GM18517 (cell line): Measurements from ENCODE around the gene CSPG4.
"Not testable (repeated sequence)": the region's sequence is repeated elsewhere in the genome, so short reads cannot be mapped to it uniquely, and the experiment has no call there.

Source experiments
- ATAC-seq: cut with Tn5 transposase; IDR thresholded peaks from one replicate; pipeline ENCODE4 v1.9.1; 2021; ENCODE audit warnings: mild to moderate bottlenecking, moderate library complexity; ENCODE audit not compliant: unreplicated experiment

Gene CSPG4

DNA sequence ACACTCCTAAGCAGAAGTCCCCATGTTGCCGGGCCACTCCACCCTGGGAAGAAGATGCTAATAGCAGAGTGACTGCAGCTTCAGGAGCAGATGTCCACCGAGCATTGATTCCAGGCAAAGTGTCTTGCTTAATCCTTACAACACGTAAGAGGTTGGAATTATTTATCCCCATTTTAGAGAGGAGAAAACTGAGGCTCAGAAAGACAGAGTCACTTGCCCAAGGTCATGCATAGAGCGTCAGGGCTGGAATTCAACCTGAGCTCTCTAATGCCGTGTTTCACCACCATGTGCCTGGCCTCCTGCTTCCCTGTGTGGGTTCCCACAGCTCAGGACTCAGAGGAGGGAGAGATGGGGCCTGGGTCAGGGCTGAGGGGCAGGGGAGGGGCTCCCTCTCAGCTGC lies 7.3 kb downstream of the CSPG4 start:
- ATAC-seq = not testable (repeated sequence)

DNA sequence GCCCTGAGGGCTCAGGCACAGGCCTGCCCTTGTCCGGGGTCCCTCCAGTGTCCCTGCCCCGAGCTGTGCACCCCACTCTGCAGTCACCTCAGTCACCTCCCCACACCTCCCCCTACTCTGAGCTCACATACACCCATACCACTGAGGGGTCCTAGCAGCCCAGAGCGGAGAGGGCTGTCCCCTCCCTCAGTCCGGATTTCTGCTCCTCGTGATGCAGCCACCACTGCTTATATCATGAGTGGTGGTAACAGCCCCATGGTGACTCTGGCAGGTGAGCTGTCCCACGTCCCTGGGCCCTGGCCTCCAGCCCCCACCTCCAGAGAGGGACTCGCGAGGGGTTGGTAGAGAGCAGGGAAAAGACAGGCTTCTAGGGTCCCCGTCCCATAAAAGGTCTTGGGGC lies 8.0 kb downstream of the CSPG4 start:
- ATAC-seq = no peak

DNA sequence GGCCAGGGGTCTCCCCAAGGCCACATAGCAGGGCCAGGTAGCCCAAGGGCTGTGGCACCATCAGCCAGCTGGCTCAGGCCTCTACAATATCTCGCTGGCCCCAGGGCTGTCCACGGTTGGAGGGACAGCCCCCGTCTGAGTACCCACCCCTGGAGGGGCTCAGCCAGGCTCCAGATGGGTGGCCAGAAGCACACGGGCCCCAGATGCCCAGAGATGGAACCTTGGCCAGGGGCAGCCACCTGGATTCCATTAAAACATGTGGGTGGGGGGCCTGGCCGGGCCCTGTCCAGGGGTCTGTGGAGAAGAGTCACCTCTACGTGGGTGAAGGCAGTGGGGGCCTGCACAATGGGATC lies 8.4 kb downstream of the CSPG4 start:
- no peak for ATAC-seq

DNA sequence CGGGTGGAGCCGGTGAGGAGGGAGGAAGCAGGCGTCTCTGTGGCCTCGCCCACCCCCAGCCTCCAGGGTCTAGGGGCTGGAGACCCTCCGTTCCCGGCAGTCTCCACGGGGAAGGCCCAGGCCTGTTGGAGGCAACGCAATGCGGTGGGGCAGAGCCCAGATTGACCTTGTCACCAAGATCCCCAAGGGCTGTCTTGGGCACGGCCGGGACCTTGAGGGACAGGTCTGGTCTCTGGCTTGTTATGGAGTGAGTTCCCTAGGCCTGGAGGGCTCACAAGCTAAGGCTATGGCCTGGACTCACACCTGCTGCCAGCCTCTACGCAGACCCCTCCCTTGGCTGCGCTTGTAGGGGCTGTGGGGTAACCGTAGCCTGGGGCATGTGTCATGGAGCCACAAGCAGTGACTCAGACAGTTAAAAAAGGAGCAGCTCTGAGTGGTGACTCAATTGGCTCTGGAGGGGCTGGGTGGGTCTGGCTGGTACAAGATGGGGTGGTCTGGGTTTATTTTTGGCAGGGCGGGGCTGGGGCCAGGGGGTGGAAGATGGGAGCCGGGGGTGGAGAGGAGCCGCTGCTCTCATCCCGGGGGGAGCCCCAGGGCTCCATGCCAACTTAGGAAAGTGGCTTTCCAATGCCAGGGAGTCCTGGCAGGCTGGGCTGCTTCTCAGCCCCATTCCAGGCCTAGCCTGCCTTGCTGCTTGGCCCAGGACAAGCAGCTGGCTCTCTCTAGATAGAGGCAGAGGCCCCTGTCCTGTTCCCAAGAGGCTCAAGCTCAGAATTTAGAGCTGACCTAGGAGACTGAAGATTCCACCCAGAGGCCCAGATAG lies 9.0 kb downstream of the CSPG4 start:
- not testable (repeated sequence) for ATAC-seq

DNA sequence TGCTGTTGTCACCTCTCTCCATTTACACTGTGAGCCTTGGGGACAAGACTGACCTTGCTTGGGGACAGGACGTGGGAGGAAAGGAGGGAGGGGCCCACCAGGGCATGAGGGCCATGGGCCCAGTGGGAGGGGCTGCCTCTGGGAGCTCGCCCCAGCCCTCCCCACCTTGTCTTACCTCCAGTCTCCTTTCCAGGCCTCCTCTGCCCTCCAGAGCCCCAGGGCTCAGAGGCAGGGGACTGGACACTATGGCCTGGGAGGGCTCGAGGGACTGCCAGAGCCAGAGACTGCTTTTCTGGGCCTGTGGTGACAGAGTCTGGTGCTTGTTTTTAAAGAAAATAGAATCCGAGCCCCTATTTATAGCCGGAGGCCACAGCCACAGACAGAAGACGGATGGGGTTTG lies 10.2 kb downstream of the CSPG4 start:
- ATAC-seq = no peak

DNA sequence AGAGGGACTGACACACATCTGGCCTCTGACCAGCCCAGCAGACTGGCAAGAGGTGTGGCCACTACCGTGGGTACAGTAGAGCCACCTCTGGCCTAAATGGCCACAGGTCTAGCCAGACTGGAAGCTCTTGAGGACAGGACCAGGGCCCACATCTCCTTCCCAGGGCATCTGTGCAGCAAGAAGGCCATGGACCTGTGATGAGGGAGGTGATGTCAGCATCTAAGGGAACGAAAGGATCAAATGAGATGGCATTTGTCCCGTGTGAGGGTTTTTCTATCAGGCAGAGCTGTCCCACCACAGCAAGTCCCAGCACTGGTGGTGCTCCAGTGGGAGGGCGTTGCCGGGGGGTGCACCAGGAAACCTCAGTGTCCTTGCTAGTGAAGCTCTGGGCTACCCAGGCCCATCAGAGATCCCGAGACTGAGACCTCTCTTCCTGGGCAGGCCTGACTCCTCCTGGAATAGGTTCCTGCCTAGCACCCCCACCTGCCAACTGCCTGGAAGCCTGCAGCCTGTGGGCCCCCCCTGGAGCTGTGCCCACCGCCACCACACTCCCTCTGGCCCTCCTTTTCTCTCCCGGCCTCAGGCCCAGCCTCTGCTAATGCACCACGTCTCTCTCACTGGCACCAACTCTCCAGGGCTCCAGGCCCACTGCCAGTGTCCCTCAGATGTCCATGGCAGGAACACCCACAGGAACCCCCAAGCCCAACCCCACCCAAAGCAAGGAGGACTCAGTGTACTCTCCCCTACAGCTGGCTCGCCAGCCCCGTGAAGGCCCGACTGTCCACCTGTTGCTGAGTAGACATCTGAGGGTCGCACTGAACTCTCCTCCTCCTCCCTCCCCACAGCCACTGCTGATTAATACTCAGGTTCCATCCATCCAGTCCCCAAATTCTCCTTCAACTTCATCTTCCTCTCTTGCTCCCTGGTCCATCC lies 11.3 kb downstream of the CSPG4 start:
- not testable (repeated sequence) for ATAC-seq

DNA sequence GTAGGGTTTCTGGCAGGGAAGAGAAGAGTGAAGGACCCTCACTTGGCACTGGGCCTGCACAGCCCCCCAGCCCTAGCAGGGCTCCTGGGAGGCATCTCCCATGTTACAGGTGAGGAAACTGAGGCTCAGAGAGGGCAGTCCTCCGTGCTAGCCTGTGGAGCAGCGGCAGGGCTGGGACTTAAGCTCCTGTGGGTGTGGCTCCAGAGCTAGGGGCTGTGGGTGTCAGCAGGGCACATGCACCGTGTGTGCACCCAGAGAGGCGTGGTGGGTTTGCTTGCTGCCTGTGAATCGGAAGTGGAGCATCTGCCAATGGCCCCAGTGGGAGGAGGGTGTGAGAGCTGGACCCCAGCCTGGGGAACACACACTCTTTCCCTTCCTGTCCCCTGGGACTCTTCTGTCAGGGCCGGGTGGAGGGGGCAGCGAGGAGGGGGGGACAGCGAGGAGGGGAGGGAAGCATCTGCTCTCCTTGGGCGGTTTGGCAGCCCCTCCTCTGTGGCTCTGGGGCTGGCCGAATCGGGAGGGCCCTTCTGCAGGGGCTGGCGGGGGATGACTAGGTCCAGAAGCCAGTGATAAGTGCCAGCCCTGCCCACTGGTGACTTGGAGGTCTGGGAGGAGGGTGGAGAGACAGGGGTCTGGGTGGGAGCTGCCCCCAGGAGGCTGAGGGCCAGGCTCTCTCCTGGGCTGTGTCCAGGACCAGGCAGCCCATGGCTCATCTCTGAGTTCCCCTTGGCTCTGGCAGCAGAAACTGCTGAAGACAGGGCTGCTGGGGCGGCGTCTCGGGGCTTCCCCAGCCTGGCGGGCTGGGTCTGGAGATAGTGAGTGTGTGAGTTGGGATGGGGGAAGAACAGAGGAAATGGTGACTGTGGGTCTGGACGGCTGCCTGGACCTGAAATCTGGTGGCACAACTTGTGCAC lies 12.4 kb downstream of the CSPG4 start:
- ATAC-seq = not testable (repeated sequence)

DNA sequence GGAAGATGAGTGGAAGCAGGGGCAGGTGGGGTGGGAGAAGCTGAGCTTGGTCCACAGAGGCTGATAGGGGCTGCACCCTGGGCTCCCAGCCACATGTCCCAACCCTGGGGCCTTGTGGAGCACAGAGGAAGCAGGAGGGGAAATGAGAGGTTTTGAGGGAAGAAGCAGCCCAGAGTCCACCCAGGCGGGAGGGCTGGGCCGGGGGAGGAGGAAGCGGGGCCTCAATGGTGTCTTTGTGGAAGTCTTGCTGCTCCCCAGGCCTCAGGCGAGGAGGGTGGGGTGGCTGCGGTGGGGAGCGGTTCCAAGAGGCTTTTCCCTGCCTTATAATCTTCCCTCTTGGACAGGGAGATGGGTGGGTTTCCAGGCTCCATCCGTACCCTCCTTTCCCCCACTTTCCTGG lies 13.1 kb downstream of the CSPG4 start:
- ATAC-seq = not testable (repeated sequence)

DNA sequence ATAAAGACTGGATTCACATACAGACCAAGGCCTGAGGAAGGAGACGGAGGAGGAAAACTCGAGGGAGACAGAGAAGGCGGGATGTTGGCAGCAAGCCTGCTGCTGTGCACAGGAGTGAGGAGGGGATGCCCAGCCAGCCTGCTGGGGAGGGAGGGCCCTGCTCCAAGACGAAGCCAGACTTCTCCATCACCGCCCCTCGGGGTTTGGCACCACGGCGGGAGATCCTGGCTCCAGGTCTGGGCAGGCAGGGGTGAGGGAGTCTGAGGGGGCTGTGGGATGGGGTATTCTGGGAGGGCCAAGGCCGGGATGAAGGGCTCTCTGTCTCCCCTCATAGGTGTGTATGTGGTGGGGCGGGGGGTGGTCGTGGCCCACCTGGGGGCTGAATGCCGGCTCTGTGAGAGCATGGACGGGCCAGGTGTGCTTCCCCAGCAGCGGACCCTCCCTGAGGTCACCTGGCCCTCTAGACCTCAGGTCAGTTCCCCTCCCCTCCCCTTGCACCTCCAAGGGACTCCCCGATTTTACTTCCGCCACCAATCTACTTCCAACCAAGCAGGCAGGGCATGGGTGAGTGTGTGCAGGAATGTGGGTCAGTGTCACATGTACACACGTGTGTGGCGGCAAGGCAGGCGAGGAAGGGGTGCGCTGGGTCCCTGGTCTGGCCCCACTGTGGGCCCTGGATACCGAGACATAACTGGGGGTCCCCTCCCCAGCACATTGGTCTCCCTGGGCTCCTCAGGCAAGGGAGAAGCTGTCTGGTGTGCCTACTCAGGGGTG lies 14.5 kb downstream of the CSPG4 start:
- ATAC-seq = not testable (repeated sequence)

DNA sequence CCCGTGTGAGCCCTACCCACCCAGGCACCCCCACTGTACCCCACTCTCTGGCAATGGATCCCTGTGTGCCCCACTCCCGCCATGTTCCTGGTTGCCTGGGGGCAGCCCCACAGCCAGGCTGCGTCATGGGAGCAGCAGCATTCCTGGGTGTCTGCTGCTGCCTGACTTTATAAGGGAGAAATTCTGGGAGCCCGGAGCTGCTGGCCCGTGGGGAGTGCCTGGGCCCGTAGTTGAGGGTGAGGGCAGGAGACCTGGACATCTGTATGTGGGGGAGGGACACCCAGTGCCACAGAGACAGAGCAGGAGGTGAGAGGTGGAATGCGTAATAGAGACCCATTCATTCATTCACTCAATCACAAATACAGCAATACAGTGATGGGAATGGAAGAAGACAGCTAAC lies 15.1 kb downstream of the CSPG4 start:
- no peak for ATAC-seq

DNA sequence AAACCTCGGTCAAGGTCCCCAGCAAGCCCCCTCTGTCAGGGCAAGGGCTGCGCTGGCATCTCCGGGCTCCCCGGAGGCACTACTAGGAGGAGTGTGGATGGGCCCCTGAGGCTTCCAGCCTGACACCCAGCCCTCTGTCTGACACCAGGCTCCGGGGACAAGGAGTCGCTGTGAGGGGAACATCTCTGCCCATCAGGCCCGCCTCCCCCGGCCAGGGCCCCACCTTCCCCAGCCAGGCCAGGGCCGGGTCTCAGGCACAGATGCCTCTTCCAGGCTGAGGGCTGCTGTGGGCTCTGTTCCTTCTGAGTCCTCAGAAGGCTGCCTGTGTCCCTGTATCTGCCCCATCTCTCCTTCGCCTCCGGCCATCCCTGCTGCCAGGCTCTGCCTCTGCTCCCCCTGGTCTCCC lies 15.8 kb downstream of the CSPG4 start:
- ATAC-seq = no peak

DNA sequence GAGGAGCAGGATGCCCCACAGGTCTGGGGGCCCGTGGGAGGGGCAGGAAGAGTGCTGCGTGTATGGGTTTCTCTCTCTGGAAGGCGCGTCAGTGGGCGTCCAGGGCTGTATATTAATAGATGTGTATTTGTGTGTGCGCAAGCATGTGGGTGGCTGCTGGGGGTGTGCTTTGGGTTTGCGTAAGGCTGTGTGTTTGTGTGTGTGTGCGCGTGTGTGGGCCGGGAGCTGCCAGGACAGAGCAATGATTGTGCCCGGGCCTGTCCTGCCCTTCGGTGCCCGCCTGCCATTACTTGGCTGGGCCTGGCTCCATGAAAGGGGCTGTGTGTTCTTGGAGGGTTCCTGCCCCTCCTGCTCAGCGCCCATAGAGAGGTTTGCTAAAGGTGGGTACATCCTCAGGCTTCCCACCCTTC lies 16.3 kb downstream of the CSPG4 start:
- no peak for ATAC-seq

DNA sequence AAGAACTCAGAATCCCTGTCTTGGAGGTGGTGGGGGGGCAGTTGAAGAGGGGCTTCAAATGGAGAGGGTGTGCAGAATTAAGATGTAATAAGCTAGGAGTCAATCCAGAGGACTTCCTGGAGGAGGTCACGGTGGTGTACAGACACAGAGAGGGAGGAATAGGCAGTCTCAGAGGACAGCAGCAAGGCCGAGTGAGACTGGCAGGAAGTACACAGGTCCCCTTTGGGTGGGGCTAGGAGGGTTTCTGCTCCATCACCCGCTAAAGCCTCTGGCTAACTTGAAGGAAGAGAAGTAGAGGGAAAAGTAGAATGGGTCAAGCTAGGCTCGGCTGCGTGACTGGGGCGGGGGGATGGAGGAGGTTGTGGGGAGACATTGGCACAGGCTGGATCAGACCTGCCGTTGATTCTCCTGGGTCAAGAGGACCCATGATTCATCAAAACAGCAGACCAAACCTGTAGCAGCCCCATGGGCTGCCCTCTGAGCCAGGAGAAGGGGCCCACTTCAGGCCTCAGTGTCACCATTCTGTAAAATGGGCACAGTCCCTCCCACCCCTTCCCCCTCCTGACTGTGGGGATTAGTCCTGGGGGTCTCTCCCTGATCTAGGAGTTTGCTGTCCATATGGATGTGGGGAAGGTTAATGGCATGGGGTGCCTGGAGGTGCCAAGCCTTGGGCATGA lies 16.9 kb downstream of the CSPG4 start:
- ATAC-seq = no peak

DNA sequence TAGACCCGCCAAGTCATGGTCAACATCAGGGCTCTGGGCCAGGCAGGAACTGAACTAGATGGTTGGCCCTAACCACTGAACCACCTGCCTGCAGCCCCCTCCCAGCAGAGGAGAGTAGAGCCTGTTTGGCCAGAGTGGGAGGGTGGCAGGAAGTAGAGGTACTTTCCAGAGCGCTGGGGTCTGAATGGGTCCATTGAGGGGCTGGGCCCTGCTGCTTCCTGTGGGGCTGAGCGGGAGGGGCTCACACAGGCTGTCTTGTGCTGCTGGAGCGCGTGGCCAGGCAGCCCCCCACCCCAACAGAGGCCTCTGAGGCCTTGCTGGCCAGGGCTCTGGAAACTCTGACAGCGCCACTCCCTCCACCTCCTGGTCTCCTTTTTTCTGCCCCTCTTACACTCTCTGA lies 17.4 kb downstream of the CSPG4 start:
- no peak for ATAC-seq

DNA sequence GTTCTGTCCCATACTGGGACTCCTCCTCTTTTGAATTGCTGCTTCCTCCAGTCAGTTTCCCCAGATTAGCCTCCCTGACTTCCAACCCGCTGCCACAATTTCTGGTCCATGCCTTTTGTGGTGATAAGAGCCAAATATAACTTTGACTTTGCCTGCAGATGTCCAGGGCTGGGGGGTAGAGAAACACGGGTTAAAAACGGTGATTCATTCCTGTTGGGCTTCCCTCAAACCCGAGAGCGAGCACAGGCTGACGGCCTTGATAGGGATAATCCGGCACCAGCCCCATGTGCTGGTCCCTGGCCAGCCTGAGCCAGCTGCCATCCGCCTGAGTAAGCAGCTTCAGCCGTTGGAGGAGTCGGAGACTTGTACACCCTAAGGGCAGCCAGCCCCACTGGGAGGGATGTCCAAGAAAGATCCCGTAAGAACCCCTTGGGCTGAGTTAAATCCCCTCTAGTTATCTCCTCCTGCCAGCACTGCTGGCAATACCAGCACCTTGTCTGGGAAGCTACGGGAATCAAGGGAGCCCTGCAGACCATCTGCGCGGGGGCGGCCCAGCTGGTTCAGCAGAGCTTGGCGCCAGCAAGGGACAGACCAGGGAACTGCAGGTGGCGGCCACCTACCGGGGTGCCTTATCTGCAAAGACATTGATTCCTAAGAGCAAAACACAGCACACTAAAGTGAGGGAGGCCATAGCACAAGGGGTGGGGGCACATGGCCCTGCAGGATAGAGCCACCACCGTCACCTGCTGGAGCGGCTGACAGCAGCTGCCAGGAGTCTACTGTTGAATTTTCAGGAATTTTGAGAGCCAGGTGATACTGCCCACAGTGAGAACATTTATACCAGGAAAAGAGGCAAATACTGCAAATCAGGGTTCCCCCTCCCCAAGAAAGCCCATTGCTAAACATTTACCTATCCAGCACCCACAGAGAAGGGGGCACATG lies 18.1 kb downstream of the CSPG4 start:
- no peak for ATAC-seq

DNA sequence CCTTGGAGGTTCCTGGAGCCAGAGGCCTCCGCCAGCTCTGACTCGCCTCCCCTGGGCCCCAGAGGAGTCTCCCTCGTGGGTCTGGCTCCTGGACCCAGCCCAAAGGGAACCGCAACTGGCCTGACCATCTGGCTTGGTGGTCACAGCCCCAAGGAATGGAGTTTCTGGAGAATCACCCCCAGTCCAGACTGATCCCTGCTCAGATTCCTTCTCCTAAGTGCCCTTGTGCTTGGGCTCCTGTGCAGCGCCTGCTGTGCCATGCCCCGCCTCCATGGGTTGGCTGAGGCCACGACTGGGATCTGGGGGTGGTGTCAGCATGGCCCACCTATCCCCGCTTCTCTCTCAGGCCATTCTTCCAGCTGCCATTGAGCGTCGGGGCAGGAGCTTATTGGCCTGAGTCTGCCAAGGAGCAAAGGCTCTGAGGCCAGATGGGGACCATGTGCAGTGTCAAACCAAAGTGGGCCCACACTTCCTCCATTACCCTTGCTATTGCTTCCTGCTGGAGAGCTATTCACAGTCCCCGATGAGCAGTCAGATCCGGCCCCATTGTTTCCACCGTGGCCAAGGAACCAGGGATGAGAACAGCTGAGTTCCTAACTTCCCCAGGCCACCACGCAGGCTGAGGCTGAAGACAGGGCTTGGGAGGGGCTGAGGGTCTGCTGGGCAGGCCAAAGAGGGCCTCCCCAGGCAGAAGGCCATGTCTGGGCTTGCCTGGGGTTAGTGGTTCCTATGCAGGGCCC lies 19.0 kb downstream of the CSPG4 start:
- no peak for ATAC-seq

DNA sequence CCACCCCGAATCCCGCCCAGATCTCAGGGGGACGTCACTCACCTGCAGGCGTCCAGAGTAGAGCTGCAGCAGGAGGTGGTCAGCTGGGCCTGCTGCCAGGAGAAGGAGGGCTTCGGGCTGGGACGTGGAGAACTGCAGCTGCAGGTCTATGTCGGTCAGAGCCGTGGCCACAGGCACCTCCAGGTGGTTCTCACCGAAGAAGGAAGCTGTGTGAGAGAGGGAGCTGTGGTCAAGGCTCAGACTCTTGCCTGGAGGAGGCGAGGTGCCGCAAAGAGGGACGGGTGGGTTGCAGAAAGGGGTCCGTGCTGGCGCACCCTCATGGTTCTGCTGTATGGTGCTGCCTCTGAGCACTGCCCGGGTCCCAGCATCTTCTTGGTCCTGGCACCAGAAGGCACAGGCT lies 19.6 kb downstream of the CSPG4 start:
- ATAC-seq = not testable (repeated sequence)

DNA sequence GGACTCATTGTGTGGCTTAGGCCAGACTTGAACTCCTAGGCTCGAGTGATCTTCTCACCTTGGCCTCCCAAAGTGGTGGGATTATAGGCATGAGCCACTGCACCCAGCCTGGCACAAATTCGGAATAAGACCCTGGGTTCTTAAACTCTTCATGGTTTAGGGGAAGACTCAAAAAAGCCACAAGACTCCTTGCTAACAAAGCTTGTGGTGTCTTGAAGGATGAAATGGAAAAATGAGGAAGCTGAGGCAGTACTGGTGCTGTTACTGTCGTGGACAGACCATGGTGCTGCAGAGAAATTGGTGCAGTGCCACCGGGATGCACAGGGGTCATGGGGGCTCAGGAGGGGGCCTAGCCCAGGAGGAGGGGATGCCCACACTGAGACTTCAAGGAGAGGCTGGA lies 20.3 kb downstream of the CSPG4 start:
- ATAC-seq = not testable (repeated sequence)
